ENCODE results near the gene MIDN. TPM values are rescaled to one million over a fixed set of nuclear protein-coding genes. Genes with fewer than 3 reads are reported as not detected.

The MIDN gene
- total RNA-seq, 1 experiment from 2014 or later: 286 TPM

- Histone ChIP-seq H3K9me3 (ENCODE audit: control insufficient read depth, low read depth, low read length) (no peaks in the 10 kb centered on the region), H3K56ac (ENCODE audit: insufficient read length, low read depth, low read length) (no peak overlapping the region), H3K14ac (ENCODE audit: insufficient read depth, low read length) (no peak overlapping the region), H2BK12ac (ENCODE audit: insufficient read length, low read depth, low read length) (no peak overlapping the region), H4K8ac (replicated peaks; ENCODE audit: insufficient read length, low read depth, low read length) (no peak overlapping the region), H4K91ac (ENCODE audit: insufficient read length, low read depth, low read length) (no peak overlapping the region), H3K4ac (ENCODE audit: low read depth, low read length) (no peak overlapping the region), H4K5ac (ENCODE audit: insufficient read length, low read depth, low read length) (no peak overlapping the region), H3K9ac (ENCODE audit: extremely low read depth, insufficient read length, low read length) (no peak overlapping the region), H3K79me1 (ENCODE audit: insufficient read depth, low read depth, low read length, poor library complexity, severe bottlenecking) (no peaks in the 10 kb centered on the region), H3T11ph (ENCODE audit: low read length) (no peak overlapping the region), H3K4me1 (ENCODE audit: insufficient read depth, low read length) (no peaks in the 10 kb centered on the region), H2BK15ac (ENCODE audit: low read depth, low read length) (no peak overlapping the region), H2BK20ac (ENCODE audit: low read depth, low read length, poor library complexity, severe bottlenecking) (no peak overlapping the region), H3K23me2 (ENCODE audit: insufficient read length, low read depth, low read length, poor library complexity, severe bottlenecking) (no peaks in the 10 kb centered on the region), H2BK5ac (ENCODE audit: insufficient read length, low read length) (no peak overlapping the region), H2AFZ (ENCODE audit: low read length) (no peak overlapping the region), H3K79me2 (ENCODE audit: insufficient read depth, low read length) (no peaks in the 10 kb centered on the region), H2AK5ac (ENCODE audit: insufficient read length, low read length) (no peak overlapping the region), H2BK120ac (ENCODE audit: low read depth, low read length, poor library complexity, severe bottlenecking) (no peak overlapping the region), H3K23ac (ENCODE audit: insufficient read length, low read depth, low read length) (no peak overlapping the region), H3K18ac (ENCODE audit: insufficient read length, low read depth, low read length) (no peak overlapping the region), H3K27ac (ENCODE audit: insufficient read length, low read depth, low read length) (no peak overlapping the region), H4K20me1 (ENCODE audit: control insufficient read depth, insufficient read depth, insufficient read length) (no peaks in the 10 kb centered on the region), H3K4me2 (ENCODE audit: insufficient read depth, insufficient read length, low read length) (no peak overlapping the region), H3K27me3 (ENCODE audit: insufficient read depth, low read length) (no peaks in the 10 kb centered on the region)
- H3K4me1 Mint-ChIP-seq: no peaks in the 10 kb centered on the region
- H3K4me3 Mint-ChIP-seq: no peak overlapping the region
- peaks cover 2 to 14% (median 7%) of the 10 kb centered on the region in 3 experiments; a peak in 6 of 7 replicates for H3K36me3 Mint-ChIP-seq (ENCODE audit: insufficient read depth in 1 of 3, low read depth in 3 of 3)
- no peak for DNase-seq
- WGBS (ENCODE audit: extremely low coverage, insufficient read length, low lambda C conversion rate): no CpG with 5 or more reads among the region's 16 CpGs
- TF ChIP-seq CTCF (conservative IDR thresholded peaks at IDR 0.05): no peak
- H3K27me3 Mint-ChIP-seq (ENCODE audit: low read depth): no peaks in the 10 kb centered on the region
- H3K27ac Mint-ChIP-seq: no peak overlapping the region
- H3K9me3 Mint-ChIP-seq: no peaks in the 10 kb centered on the region
Observed at GRCh38 chr19:1224847-1225246, 23.5 kb upstream of the MIDN start.

Measured in H9 (cell line).